Endothelial cell of umbilical vein (primary cell): ENCODE data around the gene BRPF1. TPM values are rescaled to one million over a fixed set of nuclear protein-coding genes. Genes with fewer than 3 reads are reported as not detected.

Experiments
- BruUV-seq: library from RNA; stranded (reverse); fragments of 400-500 nt; replicated peaks from 2 replicates; lab custom pipeline; 2021; lab: Mats Ljungman, UMichigan
- CTCF ChIA-PET: fragments of 300-600, 350-600 bp; sonication (Branson Sonifier 250); formaldehyde crosslinking; loops from one replicate; lab custom pipeline; 2021; ENCODE audit warnings: antibody characterized with exemption, inconsistent platforms; lab: Charles Lee
- POLR2A ChIA-PET: fragments of 300-600, 350-600 bp; sonication (Branson Sonifier 250); formaldehyde crosslinking; loops from one replicate; lab custom pipeline; 2021; ENCODE audit warnings: antibody characterized with exemption, inconsistent platforms; lab: Charles Lee
- DNase-seq: peaks from one replicate; pipeline ENCODE4 v3.0.0-alpha.2; 2011; ENCODE audit warnings: low read depth, low spot score
- FAIRE-seq: peaks from 2 replicates; lab custom pipeline; 2011; peaks lifted over from hg19 to GRCh38; lab: Jason Lieb, UNC
- H2AFZ ChIP-seq: 2 replicates; pipeline ENCODE4 v1.6.0; 2012; ENCODE audit warnings: low read depth, low read length, control low read depth, inconsistent platforms
- H3K27ac ChIP-seq: 2 replicates; pipeline ENCODE4 v1.5.1; 2011; ENCODE audit warnings: low read depth, mild to moderate bottlenecking, control low read depth, low read length, moderate library complexity; ENCODE audit not compliant: insufficient read depth
- H3K27me3 ChIP-seq, 2 experiments: 2 replicates each; pipeline versions ENCODE4 v1.6.0 to v1.6.1; 2011; ENCODE audit warnings: low read length in 2 of 2, mixed read lengths in 1 of 2; ENCODE audit not compliant: control insufficient read depth in 2 of 2, insufficient read depth in 2 of 2
- H3K36me3 ChIP-seq, 2 experiments: 2 replicates in 1 of 2; 3 replicates in 1 of 2; pipeline ENCODE4 v1.5.1; 2011; ENCODE audit warnings: low read length in 2 of 2, mild to moderate bottlenecking in 1 of 2, moderate library complexity in 1 of 2; ENCODE audit not compliant: control insufficient read depth in 2 of 2, insufficient read depth in 2 of 2; ENCODE audit errors: extremely low read depth in 1 of 2
- H3K4me1 ChIP-seq: 3 replicates; pipeline ENCODE4 v1.5.1; 2011; ENCODE audit warnings: mild to moderate bottlenecking, low read length; ENCODE audit not compliant: control insufficient read depth, insufficient read depth; ENCODE audit errors: extremely low read depth
- H3K4me2 ChIP-seq: 2 replicates; pipeline ENCODE4 v1.6.1; 2011; ENCODE audit warnings: low read length, control low read depth, mixed read lengths; ENCODE audit not compliant: insufficient read depth
- H3K4me3 ChIP-seq, 3 experiments: fragments of 200-600 bp in 1 of 3; sonication (generic), shearing (Covaris generic) in 1 of 3; replicated peaks in 1 of 3; 2 replicates each; pipeline ENCODE4 v1.5.1; 2011 to 2016; ENCODE audit warnings: control low read depth in 3 of 3, low read length in 3 of 3, mild to moderate bottlenecking in 2 of 3, inconsistent platforms in 1 of 3, low read depth in 1 of 3, moderate library complexity in 1 of 3; ENCODE audit not compliant: insufficient read depth in 1 of 3
- H3K79me2 ChIP-seq: 2 replicates; pipeline ENCODE4 v1.6.0; 2012; ENCODE audit warnings: low read length, inconsistent platforms; ENCODE audit not compliant: control insufficient read depth, insufficient read depth
- H3K9ac ChIP-seq: replicated peaks from 2 replicates; pipeline ENCODE3; 2011; ENCODE audit warnings: low read length, control low read depth; ENCODE audit not compliant: insufficient read depth; ENCODE audit errors: extremely low read depth
- H3K9me1 ChIP-seq: replicated peaks from 3 replicates; pipeline ENCODE4 v1.6.0; 2011; ENCODE audit warnings: mild to moderate bottlenecking, low read length; ENCODE audit not compliant: control insufficient read depth, insufficient read depth; ENCODE audit errors: extremely low read depth
- H3K9me3 ChIP-seq: replicated peaks from 2 replicates; pipeline ENCODE4 v1.5.1; 2012; ENCODE audit warnings: low read length, inconsistent platforms; ENCODE audit not compliant: control insufficient read depth, insufficient read depth
- H4K20me1 ChIP-seq: replicated peaks from 2 replicates; pipeline ENCODE3; 2011; ENCODE audit warnings: mild to moderate bottlenecking, low read length; ENCODE audit not compliant: control insufficient read depth, insufficient read depth; ENCODE audit errors: extremely low read depth
- CTCF ChIP-seq, 2 donors: IDR thresholded peaks; 1 replicate in 1 of 2; 2 replicates in 1 of 2; pipeline ENCODE4 v1.5.1; 2011; ENCODE audit warnings: low read length in 2 of 2, mild to moderate bottlenecking in 2 of 2, moderate library complexity in 2 of 2, control low read depth in 1 of 2, inconsistent platforms in 1 of 2, low read depth in 1 of 2; ENCODE audit not compliant: insufficient read depth in 1 of 2; ENCODE audit errors: extremely low read depth in 1 of 2
- EZH2 ChIP-seq: IDR thresholded peaks from 2 replicates; pipeline ENCODE4 v1.6.1; 2012; ENCODE audit warnings: borderline replicate concordance, low read depth, mild to moderate bottlenecking, moderate library complexity, low read length, inconsistent platforms; ENCODE audit not compliant: severe bottlenecking
- FOS ChIP-seq: IDR thresholded peaks from 2 replicates; pipeline ENCODE4 v1.6.1; 2011; ENCODE audit warnings: mild to moderate bottlenecking, low read length, moderate library complexity, borderline replicate concordance; ENCODE audit not compliant: insufficient read depth
- GATA2 ChIP-seq: IDR thresholded peaks from 2 replicates; pipeline ENCODE4 v1.7.0; 2011; ENCODE audit warnings: low read depth, mild to moderate bottlenecking, moderate library complexity, mixed read lengths, low read length; ENCODE audit not compliant: insufficient read length, insufficient read depth
- JUN ChIP-seq: IDR thresholded peaks from 2 replicates; pipeline ENCODE4 v1.6.1; 2011; ENCODE audit warnings: borderline replicate concordance, low read depth; ENCODE audit not compliant: insufficient read length, insufficient read depth
- MAX ChIP-seq: IDR thresholded peaks from 2 replicates; pipeline ENCODE4 v1.6.1; 2011; ENCODE audit not compliant: insufficient read depth, insufficient read length
- MYC ChIP-seq: IDR thresholded peaks from one replicate; pipeline ENCODE4 v1.6.1; 2011; ENCODE audit warnings: mild to moderate bottlenecking, low read depth, low read length
- POLR2A ChIP-seq: IDR thresholded peaks from 2 replicates; pipeline ENCODE4 v1.6.1; 2012; ENCODE audit warnings: low read depth, mild to moderate bottlenecking, control low read depth, low read length
- POLR2AphosphoS5 ChIP-seq: IDR thresholded peaks from 2 replicates; pipeline ENCODE4 v1.6.1; 2012; ENCODE audit warnings: low read depth, mild to moderate bottlenecking, control low read depth, low read length, moderate library complexity; ENCODE audit not compliant: insufficient read depth
- dilution Hi-C: fragments of 300-500 bp; cut with MboI; formaldehyde crosslinking; loops from one replicate; pipeline ENCODE4 v1.15.0; 2019; ENCODE audit warnings: low sequenced_read_pairs; ENCODE audit not compliant: extremely low pct_ligation_motif_present
- intact Hi-C: fragments of 100-400 bp; cut with micrococcal nuclease; formaldehyde crosslinking; loops from one replicate; pipeline ENCODE4 v1.10.0; 2022
- polyA plus RNA-seq, 4 experiments: library from polyadenylated mRNA; depleted of rRNA in 3 of 4; stranded (reverse) in 3 of 4; unstranded in 1 of 4; fragments of >200 nt; gene quantifications; 2 replicates each; pipeline versions ENCODE4 v1.2.1 to v1.2.3, GENCODE V29; 2011 to 2012; ENCODE audit warnings: missing spikeins in 1 of 4
- total RNA-seq: library from RNA; stranded (reverse); gene quantifications from 2 replicates; pipeline ENCODE4 v1.2.3, GENCODE V29; 2021

Gene BRPF1
- total and polyA plus RNA-seq, 2 donors (not counting 3 experiments of a cell fraction or from before 2014, with no cell fraction given) = 12.5 to 26.2 TPM

- Histone ChIP-seq H3K27me3 (no peaks in the 10 kb centered on the region), H3K9me1 (no peaks in the 10 kb centered on the region), H2AFZ (no peak overlapping the region), H3K9me3 (no peaks in the 10 kb centered on the region), H3K4me3 (no peak overlapping the region), H3K4me2 (no peak overlapping the region), H3K4me1 (no peaks in the 10 kb centered on the region), H3K36me3 (peaks cover 0 to 5% of the 10 kb centered on the region in 2 experiments), H3K27ac (no peak overlapping the region), H4K20me1 (no peaks in the 10 kb centered on the region), H3K79me2 (no peaks in the 10 kb centered on the region), H3K9ac (no peak overlapping the region)
- DNase-seq (no peak), FAIRE-seq (no peak)
- TF ChIP-seq MYC (no peak), FOS (no peak), CTCF (IDR thresholded peaks at IDR 0.05; ENCODE audit: extremely low read depth in 1 of 2, insufficient read depth in 1 of 2, low read depth in 1 of 2, low read length in 2 of 2) (no peak)
- dilution Hi-C loops = no loop called here
- POLR2A ChIA-PET = no interaction called here
- intact Hi-C loops = no loop called here
- CTCF ChIA-PET = no interaction called here
- BruUV-seq = no TSS peak
These were observed 52.4 kb downstream of the BRPF1 start for GRCh38 chr3:9783954-9784353.

- BruUV-seq = no TSS peak
- no peaks in the 10 kb centered on the region for H3K9me1 ChIP-seq
- no peaks in the 10 kb centered on the region for H3K27me3 ChIP-seq
- peaks cover 0 to 7% of the 10 kb centered on the region in 2 experiments for H3K36me3 ChIP-seq
- CTCF ChIA-PET = no interaction called here
- TF ChIP-seq GATA2 (no peak), POLR2AphosphoS5 (no peak), CTCF (IDR thresholded peaks at IDR 0.05; ENCODE audit: extremely low read depth in 1 of 2, insufficient read depth in 1 of 2, low read depth in 1 of 2, low read length in 2 of 2) (no peak), JUN (no peak), EZH2 (no peak), POLR2A (no peak), FOS (no peak), MYC (no peak), MAX (no peak)
- intact Hi-C loops = no loop called here
- dilution Hi-C loops = no loop called here
- no peak for DNase-seq
- no peaks in the 10 kb centered on the region for H3K79me2 ChIP-seq
- no peak overlapping the region for H3K4me3 ChIP-seq
- no peaks in the 10 kb centered on the region for H3K9me3 ChIP-seq
- no peak overlapping the region for H2AFZ ChIP-seq
- FAIRE-seq = no peak
- POLR2A ChIA-PET = no interaction called here
- H3K27ac ChIP-seq = no peak overlapping the region
- H3K9ac ChIP-seq = no peak overlapping the region
- no peaks in the 10 kb centered on the region for H4K20me1 ChIP-seq
- no peak overlapping the region for H3K4me2 ChIP-seq
- no peaks in the 10 kb centered on the region for H3K4me1 ChIP-seq
These were observed 53.4 kb downstream of the BRPF1 start for GRCh38 chr3:9784965-9785364.
